ENCODE data around the gene FIGNL2.
"Not testable (repeated sequence)": the region's sequence is repeated elsewhere in the genome, so short reads cannot be mapped to it uniquely, and the experiment has no call there.

The FIGNL2 gene

DNA sequence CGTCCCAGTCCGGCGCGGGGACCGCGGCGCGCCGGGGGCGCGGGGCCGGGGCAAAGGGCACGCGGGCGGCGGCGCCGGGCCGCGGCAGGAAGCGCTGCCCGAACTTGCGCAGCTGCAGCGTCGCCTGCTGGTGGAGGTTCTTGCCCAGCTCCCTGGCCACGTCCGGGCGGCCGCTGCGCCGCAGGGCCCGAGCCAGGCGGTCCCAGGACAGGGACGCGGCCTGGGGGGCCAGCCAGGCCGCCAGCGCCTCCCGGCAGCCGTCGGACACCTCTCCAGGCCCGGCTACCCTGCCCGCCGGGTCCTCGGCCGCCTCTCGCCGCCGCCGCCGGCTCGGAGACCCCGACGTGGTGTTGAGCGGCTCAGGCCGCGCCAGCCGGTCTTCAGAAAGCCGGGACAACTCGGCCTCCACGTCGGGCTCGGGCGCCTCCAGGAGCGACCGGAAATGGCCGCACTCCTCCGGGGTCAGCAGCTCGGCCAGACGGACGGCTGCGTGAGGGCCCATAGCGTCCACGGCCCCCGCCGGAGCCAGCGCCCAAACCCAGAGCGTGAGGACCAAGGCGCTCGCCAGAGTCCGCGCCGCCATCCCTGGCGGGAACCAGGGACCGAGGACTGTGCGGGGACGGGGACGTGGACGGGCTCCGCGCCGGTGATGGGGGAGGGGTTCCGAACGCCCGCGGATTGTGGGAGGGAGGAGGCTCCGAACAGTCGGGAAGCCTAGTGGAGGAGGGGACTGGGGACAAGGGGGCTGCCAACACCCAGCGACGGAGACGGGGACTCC, 34.0 kb downstream of the FIGNL2 start:
- peak; percentile 5 for DNase-seq

DNA sequence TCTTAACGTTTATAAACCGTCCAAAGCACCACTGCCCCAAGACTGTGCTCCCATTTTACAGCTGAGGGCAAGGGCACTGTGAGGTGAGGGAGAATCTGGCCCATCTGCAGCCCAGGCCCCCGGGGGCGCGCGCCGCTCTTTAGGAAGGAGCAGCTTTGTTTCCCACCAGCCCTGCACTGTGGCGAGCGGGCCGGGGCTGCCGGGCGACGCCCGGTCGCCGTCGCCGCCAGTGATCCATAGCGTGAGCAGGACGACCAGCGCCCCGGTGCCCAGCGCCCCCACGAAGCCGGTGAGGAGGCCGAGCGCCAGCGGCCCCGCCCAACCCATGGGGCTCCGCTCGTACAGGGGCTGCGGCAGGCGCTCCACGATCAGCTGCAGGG, 34.6 kb downstream of the FIGNL2 start:
- DNase-seq = no peak

DNA sequence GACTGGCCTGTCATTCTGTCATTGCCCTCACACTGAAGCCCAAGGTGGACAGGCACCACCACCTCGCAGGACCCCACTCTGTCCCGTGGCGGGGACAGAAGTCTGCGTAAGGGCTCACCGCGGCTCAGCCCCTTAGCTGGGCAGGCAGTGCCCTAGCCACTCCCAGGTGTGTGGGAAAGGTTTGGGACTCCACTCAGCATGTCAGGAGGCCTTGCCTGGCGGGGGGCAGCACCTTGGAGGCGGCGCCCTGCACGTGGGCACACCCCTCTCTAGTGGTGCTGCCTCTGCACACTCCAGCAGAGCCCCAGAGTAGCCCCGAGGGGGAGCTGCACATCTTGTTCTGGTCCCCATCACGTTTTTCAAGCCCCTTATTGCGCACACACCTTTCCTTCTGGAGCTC, 35.6 kb downstream of the FIGNL2 start:
- DNase-seq = no peak

DNA sequence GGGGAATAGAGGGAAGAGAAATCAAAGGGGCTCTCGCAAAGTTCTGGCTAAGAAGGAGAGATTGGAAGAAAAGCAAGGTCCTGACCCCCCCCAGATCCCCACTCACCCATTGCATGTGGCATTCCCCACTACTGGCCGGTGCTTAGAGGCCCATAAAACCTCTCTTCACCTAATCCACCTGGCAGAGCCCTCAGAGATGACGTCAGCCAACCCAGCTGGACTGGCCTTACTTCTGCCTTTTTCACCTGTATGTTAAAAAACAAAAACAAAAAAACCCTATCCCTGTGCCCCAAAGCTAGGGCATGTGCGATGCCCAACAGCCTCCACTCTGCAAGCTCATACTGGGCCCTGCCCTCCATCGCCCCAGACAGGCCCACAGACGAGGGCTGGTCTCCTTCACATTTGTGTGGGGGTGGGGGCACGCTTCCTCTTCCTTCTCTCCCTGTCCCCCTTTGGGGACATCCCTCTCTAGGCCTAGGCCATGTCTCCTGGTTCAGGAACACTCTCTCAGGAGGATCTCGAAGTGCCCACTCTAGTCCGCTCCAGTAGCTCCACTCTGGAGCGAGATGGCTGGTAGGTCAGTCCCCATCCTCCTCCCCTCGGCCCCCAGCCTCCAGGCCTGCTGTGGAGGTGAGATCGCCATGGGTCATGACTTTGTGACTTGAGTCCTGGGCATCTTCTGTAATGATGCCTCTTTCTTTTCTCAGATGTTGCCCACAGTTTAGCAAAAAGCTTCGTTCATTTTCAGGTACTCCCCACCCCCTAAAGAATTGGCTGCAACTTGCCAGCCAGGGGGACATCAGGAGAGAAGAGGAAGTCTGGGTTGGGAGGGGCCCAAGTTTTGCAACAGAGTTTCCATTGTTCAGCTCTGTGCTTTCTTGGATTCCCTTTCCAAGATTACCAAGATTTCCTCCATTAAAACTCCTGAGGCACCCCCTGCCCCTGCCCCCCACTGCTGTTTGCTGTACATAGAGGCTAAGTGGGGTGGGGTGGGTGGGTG, 37.0 kb downstream of the FIGNL2 start:
- DNase-seq = no peak

DNA sequence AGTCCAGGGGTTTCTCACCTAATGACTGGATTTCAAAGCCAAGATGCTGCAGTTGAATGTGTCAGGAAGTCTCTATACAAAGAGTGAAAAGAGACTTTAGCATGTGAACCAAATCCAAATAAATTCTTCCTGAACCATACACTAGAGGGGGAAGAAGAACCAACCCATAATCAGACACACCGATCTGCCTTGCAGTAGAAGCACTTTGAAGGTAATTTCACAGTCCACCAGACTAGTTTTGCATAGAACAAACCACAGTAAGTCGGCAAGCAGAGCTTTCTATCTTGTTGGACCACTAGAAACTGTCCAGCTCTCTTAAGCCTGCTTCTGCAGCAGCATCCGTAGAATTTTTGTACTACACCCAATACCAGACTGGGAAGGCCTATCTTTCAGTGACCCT, 39.3 kb downstream of the FIGNL2 start:
- no peak for DNase-seq

DNA sequence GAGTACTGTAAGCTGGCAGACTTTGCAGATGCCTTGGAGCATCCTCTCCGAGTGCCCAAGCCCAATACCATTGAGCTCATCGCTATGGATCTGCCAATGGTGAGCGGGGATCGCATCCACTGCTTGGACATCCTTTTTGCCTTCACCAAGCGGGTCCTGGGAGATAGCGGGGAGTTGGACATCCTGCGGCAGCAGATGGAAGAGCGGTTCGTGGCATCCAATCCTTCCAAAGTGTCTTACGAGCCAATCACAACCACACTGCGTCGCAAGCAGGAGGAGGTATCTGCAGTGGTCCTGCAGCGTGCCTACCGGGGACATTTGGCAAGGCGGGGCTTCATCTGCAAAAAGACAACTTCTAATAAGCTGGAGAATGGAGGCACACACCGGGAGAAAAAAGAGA, 41.6 kb downstream of the FIGNL2 start:
- no peak for DNase-seq

DNA sequence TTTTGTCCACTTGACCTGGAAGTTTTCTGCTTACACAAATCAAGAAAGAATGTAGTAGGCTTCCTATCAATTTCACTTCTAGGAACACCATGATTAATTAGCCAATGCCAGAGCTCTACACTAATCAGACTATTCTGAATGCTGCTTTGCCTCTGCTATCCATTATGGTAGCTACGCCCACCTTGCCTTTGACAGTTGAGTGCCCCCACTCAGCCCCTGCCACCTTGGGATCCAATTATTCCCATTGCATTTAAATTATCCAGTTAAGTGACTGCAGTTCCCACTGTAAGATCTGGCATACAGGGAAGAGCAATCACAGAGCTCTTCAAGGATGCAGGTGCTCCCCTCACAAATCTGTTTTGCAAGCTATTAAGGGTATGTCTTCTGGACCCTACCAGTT, 47.5 kb downstream of the FIGNL2 start:
- DNase-seq = no peak

DNA sequence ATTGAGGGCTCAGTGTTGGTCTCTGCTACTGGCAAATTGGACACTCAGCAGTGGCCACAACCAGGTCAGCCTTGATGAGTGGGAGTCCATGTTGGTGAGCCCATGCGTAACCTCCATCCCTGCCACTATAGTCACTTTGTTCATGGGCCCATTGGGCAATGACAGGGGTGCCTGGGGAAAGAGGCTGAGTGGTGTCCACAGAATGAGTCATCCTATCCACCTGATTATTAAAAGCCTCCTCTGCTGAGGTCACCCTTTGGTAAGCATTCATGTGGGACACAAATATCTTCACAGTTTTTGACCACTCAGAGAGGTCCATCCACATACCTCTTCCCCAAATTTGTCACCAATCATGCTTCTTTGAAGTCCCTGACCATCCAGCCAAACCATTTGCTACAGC, 50.0 kb downstream of the FIGNL2 start:
- no peak for DNase-seq

DNA sequence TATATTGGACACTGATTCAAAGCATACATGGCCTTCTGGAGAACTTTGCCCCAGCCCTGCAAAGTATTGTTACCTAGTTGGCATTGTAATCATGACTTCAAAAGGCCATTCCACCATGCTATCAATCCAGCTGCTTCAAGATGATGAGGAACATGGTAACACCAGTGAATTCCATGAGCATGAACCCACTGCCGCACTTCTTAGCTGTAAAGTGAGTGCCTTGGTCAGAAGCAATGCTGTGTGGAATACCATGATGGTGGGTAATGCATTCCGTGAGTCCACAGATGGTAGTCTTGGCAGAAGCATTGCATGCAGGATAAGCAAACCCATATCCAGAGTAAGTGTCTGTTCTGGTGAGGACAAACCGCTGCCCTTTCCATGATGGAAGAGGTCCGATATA, 50.5 kb downstream of the FIGNL2 start:
- not testable (repeated sequence) for DNase-seq

DNA sequence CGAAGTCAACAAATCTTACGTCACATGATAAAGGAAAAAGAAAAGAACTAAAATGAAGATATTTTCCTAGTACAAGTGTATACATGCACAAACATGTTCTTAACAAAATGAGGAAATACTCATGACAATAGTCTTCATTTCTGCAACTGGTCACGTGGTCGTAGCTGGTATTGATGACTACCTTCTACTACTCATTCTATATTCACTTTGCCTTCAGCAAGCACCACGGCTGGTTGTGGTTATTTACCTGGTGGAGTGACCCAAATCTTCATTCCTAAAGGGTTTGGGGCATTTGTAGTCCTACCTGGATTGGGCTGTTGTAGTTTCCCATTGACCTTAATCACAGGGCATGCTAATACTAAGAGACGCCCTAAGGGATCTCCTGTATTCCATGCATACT, 51.2 kb downstream of the FIGNL2 start:
- no peak for DNase-seq

DNA sequence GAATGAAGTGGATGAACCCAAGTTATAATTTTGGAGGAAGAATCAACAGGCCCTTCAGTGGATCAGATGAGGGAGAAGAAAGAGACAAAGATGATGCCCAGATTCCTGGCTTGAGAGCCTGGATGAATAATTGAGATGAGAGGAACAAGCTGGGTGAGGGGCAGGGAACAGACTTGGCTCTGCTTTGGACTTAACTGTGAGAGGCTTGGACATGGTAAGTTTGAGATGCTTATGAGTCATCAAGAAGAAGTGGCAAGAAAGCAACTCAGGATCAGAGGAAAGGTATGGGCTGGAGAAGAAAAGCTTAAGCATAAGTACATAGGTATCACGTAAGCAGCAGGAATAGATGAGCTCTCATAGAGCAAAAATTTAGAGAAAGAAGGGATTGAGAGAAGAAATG, 55.3 kb downstream of the FIGNL2 start:
- DNase-seq = no peak

DNA sequence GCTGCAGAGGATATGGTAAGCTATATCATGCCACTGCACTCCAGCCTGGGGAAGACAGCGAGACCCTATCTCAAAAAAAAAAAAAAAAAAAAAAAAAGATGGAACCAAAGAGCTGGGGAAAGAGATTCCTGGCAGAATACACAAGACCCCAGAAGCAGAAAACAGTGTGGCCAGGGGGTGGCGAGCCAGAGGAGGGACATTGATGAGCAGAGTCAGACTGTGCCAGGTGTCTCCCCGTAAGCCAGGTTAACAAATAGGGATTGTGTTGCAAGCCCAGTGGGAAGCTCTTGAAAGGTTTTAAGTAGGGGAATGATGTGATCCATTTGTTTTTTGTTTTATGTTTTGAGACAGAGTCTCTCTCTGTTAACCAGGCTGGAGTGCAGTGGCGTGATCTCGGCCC, 56.1 kb downstream of the FIGNL2 start:
- no peak for DNase-seq

DNA sequence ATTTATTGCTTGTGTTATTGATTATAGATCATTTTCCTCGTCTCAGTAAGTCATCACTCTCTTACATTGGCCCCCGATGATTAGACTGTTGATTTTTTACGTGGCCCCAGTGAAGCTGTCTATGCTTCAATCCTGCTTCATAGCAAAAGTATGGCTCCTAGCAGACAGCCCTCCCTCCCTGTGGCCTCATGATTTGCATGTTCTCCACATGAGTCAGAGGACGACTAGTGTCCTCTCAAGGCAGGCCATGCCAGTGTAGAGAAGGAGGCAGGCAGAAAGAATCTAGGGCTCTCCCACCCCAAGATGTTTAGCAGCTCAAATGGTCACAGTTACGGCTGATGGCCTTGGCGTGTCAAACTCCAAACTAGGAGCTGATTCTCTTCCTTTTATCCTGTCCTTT, 59.6 kb downstream of the FIGNL2 start:
- no peak for DNase-seq

DNA sequence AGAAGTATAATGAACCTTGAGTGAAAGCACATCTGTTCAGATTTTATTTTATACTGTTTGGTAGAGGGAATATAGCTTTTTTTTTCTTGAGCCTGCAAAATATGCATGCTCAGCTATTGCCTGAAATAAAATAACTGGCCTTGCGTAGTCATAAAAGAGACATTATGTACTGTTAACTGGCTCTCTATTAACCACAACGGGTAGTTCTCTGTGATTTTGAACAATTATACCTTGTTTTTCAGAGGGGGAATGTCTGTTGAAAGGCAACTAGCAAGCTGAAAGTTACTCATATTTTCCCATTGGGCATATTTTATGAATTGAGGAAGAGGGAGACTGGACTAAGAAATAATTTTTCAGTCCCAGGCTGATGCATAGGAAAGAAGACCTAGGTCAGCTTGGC, 62.6 kb downstream of the FIGNL2 start:
- DNase-seq = no peak

DNA sequence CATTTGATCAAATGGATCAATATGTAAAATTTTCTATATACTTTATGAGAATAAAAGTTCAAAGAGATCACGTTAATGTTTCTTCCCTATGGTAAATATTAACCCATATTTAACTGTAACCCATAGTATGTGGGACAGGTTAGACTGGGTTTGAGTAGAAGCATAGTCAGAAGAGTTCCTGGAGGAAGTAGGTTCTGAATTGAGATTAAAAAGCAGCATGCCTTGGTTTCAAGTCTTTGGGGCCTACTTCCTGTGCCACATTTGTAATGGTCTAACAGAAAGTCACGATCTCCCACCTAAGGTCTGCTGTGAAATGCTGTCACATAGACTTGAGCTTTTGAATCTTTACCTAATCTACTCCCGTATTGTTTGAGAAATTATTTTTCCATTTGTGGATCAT, 63.8 kb downstream of the FIGNL2 start:
- no peak for DNase-seq

DNA sequence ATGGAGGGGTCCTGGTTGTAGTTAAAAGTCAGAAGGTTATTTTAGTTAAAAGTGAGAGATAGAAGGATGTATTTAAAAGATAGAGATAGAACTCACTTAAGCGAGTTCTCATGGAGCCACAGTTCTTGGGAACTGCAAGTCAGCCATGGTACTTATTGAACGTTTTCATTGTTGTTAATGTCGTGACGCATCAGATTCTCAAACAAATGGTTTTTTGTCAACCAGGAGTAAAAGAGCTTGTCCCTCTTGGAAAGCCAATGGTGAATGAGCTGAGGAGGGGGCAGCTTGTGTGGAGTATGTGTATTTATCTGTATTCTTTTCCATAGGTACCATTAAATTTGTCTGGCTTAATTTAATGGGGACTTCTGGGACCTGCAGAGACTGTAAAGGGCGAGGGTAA, 68.6 kb downstream of the FIGNL2 start:
- DNase-seq = no peak

DNA sequence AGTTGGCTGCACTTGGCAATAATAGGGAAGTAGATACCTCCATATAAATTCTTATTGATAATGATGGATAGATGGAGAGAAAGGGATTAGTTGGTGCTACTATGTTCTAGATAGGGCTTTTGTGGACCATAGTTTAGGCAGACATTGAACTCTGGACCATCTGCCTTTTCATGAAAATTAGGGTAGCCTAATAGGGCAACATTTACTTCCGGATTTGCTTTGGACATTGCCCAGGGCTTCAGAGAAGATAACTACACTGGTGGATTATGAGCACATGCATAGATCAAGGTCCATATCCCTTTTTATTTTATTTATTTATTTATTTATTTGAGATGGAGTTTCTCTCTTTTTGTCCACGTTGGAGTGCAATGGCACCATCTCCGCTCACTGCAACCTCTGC, 70.5 kb downstream of the FIGNL2 start:
- DNase-seq = no peak

DNA sequence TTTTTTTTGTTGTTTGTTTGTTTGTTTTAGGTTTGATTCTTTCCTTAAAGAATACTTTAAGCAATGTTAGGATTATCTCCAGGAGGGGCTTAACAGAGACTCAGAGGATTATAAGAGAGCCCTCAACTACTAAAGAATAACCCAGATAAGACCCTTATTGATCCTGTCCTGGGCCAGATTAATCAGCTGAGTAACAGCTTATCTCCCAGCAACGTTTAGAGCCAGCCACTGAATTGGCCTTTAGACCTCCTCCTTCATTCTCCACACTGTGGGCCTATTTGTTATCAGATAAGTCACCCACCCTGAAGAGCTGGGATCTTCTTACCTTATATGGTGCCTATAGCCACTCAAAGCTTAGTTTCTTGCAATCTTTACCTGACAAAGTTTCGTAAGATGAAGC, 71.1 kb downstream of the FIGNL2 start:
- DNase-seq = no peak

DNA sequence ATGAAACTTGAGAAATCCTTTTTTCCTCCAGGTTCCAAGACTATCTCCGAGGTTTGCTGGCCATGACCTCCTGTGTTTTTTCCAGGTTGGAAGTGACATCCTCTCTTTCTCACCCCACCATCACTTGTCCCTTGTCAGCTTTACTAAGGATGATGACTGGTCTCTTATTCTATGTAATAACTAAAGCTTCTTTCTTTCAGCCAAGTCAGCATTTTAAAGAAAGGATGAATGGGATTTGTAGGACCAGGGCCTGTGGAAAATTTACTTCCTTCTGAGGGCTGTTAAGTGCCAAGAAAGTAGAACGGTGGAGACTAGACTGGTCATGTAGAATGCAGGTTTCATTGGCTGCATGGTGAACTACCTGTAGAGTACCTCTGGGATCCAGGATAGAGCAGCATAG, 73.6 kb downstream of the FIGNL2 start:
- no peak for DNase-seq

DNA sequence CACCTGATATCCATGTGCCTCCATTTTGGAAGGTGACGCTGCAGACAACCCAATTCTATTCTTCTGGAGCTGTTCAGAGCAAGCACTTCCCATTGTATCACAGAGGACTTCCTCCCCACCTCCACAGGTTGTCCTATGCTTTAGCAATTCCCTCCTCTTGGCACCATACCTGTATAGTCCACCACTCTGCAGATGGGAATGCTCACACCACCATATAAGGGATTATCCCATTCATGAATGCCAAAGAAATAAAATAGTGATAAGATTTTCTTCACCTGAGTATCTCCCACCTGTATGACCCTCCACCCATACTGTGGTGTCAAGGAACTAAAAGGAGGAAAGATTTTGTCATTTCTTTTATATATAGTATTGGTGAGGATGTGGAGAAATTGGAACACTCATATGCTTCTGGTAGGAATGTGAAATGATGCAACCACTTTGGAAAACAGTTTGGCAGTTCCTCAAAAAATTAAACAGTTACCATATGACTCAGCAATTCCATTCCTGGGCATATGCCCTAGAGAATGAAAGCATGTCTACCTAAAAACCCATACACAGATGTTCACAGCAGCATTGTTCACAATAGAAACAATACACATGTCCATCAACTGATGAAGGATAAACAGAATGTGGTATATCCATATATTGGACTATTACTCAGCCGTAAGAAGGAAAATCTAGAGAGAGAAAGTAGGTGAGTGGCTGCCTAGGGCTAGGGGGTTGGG, 75.2 kb downstream of the FIGNL2 start:
- DNase-seq = no peak

DNA sequence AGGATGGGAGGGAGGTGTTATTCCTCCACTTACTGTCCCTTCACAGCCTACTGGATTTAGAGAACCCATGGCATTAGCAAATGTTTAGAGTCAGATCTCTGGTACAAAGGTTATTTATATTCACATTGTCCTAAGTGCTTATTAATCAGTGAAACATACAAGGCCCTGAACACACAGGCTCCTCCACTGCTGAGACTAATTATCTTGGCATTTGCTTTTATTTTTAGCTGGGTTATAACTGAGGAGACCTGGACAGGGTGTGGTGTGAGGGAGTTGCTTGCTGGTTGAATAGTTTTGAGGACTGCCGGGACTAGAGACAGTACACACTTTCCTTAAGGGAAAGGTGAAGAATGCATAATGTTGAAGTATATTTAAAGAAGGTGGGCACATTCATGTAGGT, 77.5 kb downstream of the FIGNL2 start:
- DNase-seq = no peak

Data from DMS79 treated with DMSO at 0.1 percent for 48 hours (cell line).